Measurements from ENCODE around the gene LPCAT1. TPM values are rescaled to one million over a fixed set of nuclear protein-coding genes. Genes with fewer than 3 reads are reported as not detected.

Gene LPCAT1
- total RNA-seq, 1 donor from 2014 or later, result 119 TPM

Other genes with a start within 250 kb of the LPCAT1 start
- gene TERT, start 228.9 kb downstream of the LPCAT1 start, total RNA-seq, result not detected
- gene CLPTM1L, start 178.9 kb downstream of the LPCAT1 start, total RNA-seq, result 83.2 TPM
- 0.23 TPM for gene SLC6A3, start 78.5 kb downstream of the LPCAT1 start, total RNA-seq

All from mucosa of gallbladder (tissue), 1 donor.